Trophoblast cell (in vitro differentiated cells and primary cell): Measurements from ENCODE around the gene ERBB3.
A peak's percentile ranks its signal among the peaks of the same experiment; 100 is the strongest.

ENCODE experiments used
- DNase-seq, 2 donors: peaks; one replicate each; pipeline ENCODE4 v3.0.0-alpha.2; 2016
- H2AFZ ChIP-seq: 2 replicates; pipeline ENCODE4 v1.6.1; 2013; ENCODE audit warnings: low read length, moderate library complexity, mild to moderate bottlenecking; ENCODE audit not compliant: insufficient read depth, poor library complexity
- H2AK5ac ChIP-seq: 2 replicates; pipeline ENCODE4 v1.6.1; 2013; ENCODE audit warnings: mild to moderate bottlenecking, low read length
- H2BK120ac ChIP-seq: 2 replicates; pipeline ENCODE4 v1.6.1; 2013; ENCODE audit warnings: low read length, mild to moderate bottlenecking, moderate library complexity; ENCODE audit not compliant: insufficient read depth, poor library complexity
- H2BK12ac ChIP-seq: 2 replicates; pipeline ENCODE4 v1.6.1; 2013; ENCODE audit warnings: mild to moderate bottlenecking, low read length, moderate library complexity
- H2BK5ac ChIP-seq: 2 replicates; pipeline ENCODE4 v1.6.1; 2013; ENCODE audit warnings: low read length, low read depth, moderate library complexity, mild to moderate bottlenecking; ENCODE audit not compliant: poor library complexity
- H3K14ac ChIP-seq: 2 replicates; pipeline ENCODE4 v1.6.1; 2013; ENCODE audit warnings: mild to moderate bottlenecking, low read length
- H3K18ac ChIP-seq: 2 replicates; pipeline ENCODE4 v1.6.1; 2013; ENCODE audit warnings: mild to moderate bottlenecking, low read length
- H3K23ac ChIP-seq: 2 replicates; pipeline ENCODE4 v1.6.1; 2013; ENCODE audit warnings: low read length
- H3K27ac ChIP-seq: 2 replicates; pipeline ENCODE4 v1.5.1; 2013; ENCODE audit warnings: low read depth, mild to moderate bottlenecking, inconsistent platforms, low read length, moderate library complexity
- H3K27me3 ChIP-seq: 2 replicates; pipeline ENCODE4 v1.6.1; 2013; ENCODE audit warnings: inconsistent platforms, mild to moderate bottlenecking, low read length, moderate library complexity; ENCODE audit not compliant: insufficient read depth
- H3K36me3 ChIP-seq, 2 experiments: 1 replicate in 1 of 2; 2 replicates in 1 of 2; pipeline ENCODE4 v1.6.1; 2013; ENCODE audit warnings: low read length in 2 of 2, mild to moderate bottlenecking in 2 of 2, moderate library complexity in 1 of 2; ENCODE audit not compliant: insufficient read depth in 2 of 2, control insufficient read depth in 1 of 2
- H3K4ac ChIP-seq: 2 replicates; pipeline ENCODE4 v1.6.1; 2013; ENCODE audit warnings: low read depth, mild to moderate bottlenecking, low read length, moderate library complexity
- H3K4me1 ChIP-seq, 2 experiments: 1 replicate in 1 of 2; 2 replicates in 1 of 2; pipeline ENCODE4 v1.6.1; 2013; ENCODE audit warnings: low read length in 2 of 2, mild to moderate bottlenecking in 2 of 2, moderate library complexity in 1 of 2; ENCODE audit not compliant: insufficient read depth in 2 of 2, control insufficient read depth in 1 of 2
- H3K4me2 ChIP-seq: 2 replicates; pipeline ENCODE4 v1.6.1; 2013; ENCODE audit warnings: inconsistent platforms, mild to moderate bottlenecking, low read length, moderate library complexity
- H3K4me3 ChIP-seq: 2 replicates; pipeline ENCODE4 v1.5.1; 2013; ENCODE audit warnings: mild to moderate bottlenecking, low read depth, low read length, inconsistent platforms
- H3K79me1 ChIP-seq: one replicate; pipeline ENCODE4 v1.6.1; 2013; ENCODE audit warnings: low read length
- H3K79me2 ChIP-seq: 2 replicates; pipeline ENCODE4 v1.6.1; 2013; ENCODE audit warnings: low read length, mild to moderate bottlenecking; ENCODE audit not compliant: control insufficient read depth, insufficient read depth, poor library complexity
- H3K9ac ChIP-seq: 2 replicates; pipeline ENCODE4 v1.6.1; 2013; ENCODE audit warnings: mild to moderate bottlenecking, low read length
- H3K9me3 ChIP-seq: 2 replicates; pipeline ENCODE4 v1.6.1; 2013; ENCODE audit warnings: low read depth, mild to moderate bottlenecking, control low read depth, inconsistent platforms, low read length; ENCODE audit not compliant: insufficient read depth
- H4K12ac ChIP-seq: 2 replicates; pipeline ENCODE4 v1.6.1; 2013; ENCODE audit warnings: low read depth, mild to moderate bottlenecking, low read length, moderate library complexity
- H4K8ac ChIP-seq: 2 replicates; pipeline ENCODE4 v1.6.1; 2013; ENCODE audit warnings: low read depth, mild to moderate bottlenecking, low read length, moderate library complexity
- H4K91ac ChIP-seq: one replicate; pipeline ENCODE4 v1.6.1; 2013; ENCODE audit warnings: low read depth, mild to moderate bottlenecking, low read length, moderate library complexity
- WGBS: extraction: QIAGEN DNeasy Blood & Tissue Kit; methylation state at CpG from one replicate; pipeline ENCODE4 v1.1.7; 2013; ENCODE audit warnings: missing lambda C conversion rate; ENCODE audit not compliant: insufficient read length, insufficient coverage; ENCODE audit errors: extremely low coverage; 5-methylcytosine and 5-hydroxymethylcytosine counted together

Gene ERBB3

GRCh38 chr12:56038022-56038655 is 41.8 kb upstream of the ERBB3 start:
- Histone ChIP-seq H3K9me3 (peaks cover 2% of the 10 kb centered on the region), H3K18ac (no peak overlapping the region), H3K36me3 (peaks cover 7 to 10% of the 10 kb centered on the region in 2 experiments), H3K14ac (no peak overlapping the region), H2BK5ac (no peak overlapping the region), H2AK5ac (no peak overlapping the region), H4K12ac (no peak overlapping the region), H3K79me1 (peaks cover 5% of the 10 kb centered on the region), H2AFZ (no peak overlapping the region), H3K4me2 (no peak overlapping the region), H3K9ac (no peak overlapping the region), H3K4me3 (no peak overlapping the region), H3K79me2 (peaks cover 9% of the 10 kb centered on the region), H3K23ac (no peak overlapping the region), H2BK120ac (no peak overlapping the region), H3K4ac (no peak overlapping the region), H4K8ac (no peak overlapping the region), H2BK12ac (no peak overlapping the region), H3K27me3 (no peaks in the 10 kb centered on the region), H3K27ac (no peak overlapping the region), H3K4me1 (peaks cover 2 to 3% of the 10 kb centered on the region in 2 experiments), H4K91ac (no peak overlapping the region)
- no peak for DNase-seq
- WGBS, result no CpG with 5 or more reads among the region's 2 CpGs

- Histone ChIP-seq H3K4me3 (no peak overlapping the region), H3K4me1 (peaks cover 2 to 3% of the 10 kb centered on the region in 2 experiments), H3K9ac (no peak overlapping the region), H2AK5ac (no peak overlapping the region), H2BK12ac (no peak overlapping the region), H3K27me3 (no peaks in the 10 kb centered on the region), H4K91ac (no peak overlapping the region), H2AFZ (no peak overlapping the region), H4K12ac (no peak overlapping the region), H4K8ac (no peak overlapping the region), H3K4ac (no peak overlapping the region), H3K79me1 (peaks cover 5% of the 10 kb centered on the region), H3K14ac (no peak overlapping the region), H3K27ac (no peak overlapping the region), H3K36me3 (peaks cover 11 to 22% of the 10 kb centered on the region in 2 experiments), H2BK120ac (no peak overlapping the region), H3K4me2 (no peak overlapping the region), H2BK5ac (no peak overlapping the region), H3K9me3 (no peaks in the 10 kb centered on the region), H3K18ac (no peak overlapping the region), H3K23ac (no peak overlapping the region), H3K79me2 (peaks cover 9% of the 10 kb centered on the region)
- WGBS, result no CpG with 5 or more reads among the region's 1 CpG
- DNase-seq, result no peak
Measured at GRCh38 chr12:56040151-56040550, 39.8 kb upstream of the ERBB3 start.

- Histone ChIP-seq H3K79me1 (peaks cover 5% of the 10 kb centered on the region), H2AK5ac (no peak overlapping the region), H2BK12ac (no peak overlapping the region), H3K4me1 (peaks cover 2 to 3% of the 10 kb centered on the region in 2 experiments), H3K36me3 (peaks cover 11 to 26% of the 10 kb centered on the region in 2 experiments), H3K4me3 (no peak overlapping the region), H2AFZ (no peak overlapping the region), H3K9ac (no peak overlapping the region), H3K79me2 (peaks cover 9% of the 10 kb centered on the region), H4K8ac (no peak overlapping the region), H2BK5ac (peak overlapping the region; percentile 30), H3K27me3 (no peaks in the 10 kb centered on the region), H4K91ac (no peak overlapping the region), H3K9me3 (no peaks in the 10 kb centered on the region), H4K12ac (no peak overlapping the region), H2BK120ac (no peak overlapping the region), H3K23ac (no peak overlapping the region), H3K18ac (no peak overlapping the region), H3K14ac (no peak overlapping the region), H3K4ac (no peak overlapping the region), H3K4me2 (peak overlapping the region; percentile 62), H3K27ac (peak overlapping the region; percentile 72)
- no CpG with 5 or more reads among the region's 14 CpGs for WGBS
- DNase-seq, result no peak
Measured at GRCh38 chr12:56040963-56041551, 38.9 kb upstream of the ERBB3 start.

- Histone ChIP-seq H3K79me1 (peaks cover 5% of the 10 kb centered on the region), H3K9me3 (no peaks in the 10 kb centered on the region)
- WGBS, result no CpG with 5 or more reads among the region's 50 CpGs
Measured at GRCh38 chr12:56041552-56042429, 38.2 kb upstream of the ERBB3 start, which contains the start of gene RPS26. RPS26 (plus strand) TSS chr12:56041918; CDS start chr12:56042167, 249 bp downstream.

More at GRCh38 chr12:56041552-56042429, 38.2 kb upstream of the ERBB3 start, which contains the start of gene RPS26:
- Histone ChIP-seq H2BK5ac (peak within 1 kb of the TSS; percentile 91), H2AK5ac (no peak within 1 kb of the TSS), H3K27me3 (no peaks in the 10 kb centered on the region), H4K8ac (peak within 1 kb of the TSS; percentile 52), H3K4me1 (peaks cover 2 to 3% of the 10 kb centered on the region in 2 experiments), H2BK12ac (no peak within 1 kb of the TSS), H3K36me3 (peaks cover 8 to 28% of the 10 kb centered on the region in 2 experiments), H3K9ac (peak within 1 kb of the TSS; percentile 84), H3K27ac (peak within 1 kb of the TSS; percentile 88), H3K18ac (peak within 1 kb of the TSS; percentile 67), H3K4me3 (peak within 1 kb of the TSS; percentile 83), H4K12ac (peak within 1 kb of the TSS; percentile 54), H2BK120ac (peak within 1 kb of the TSS; percentile 85), H3K79me2 (peaks cover 9% of the 10 kb centered on the region), H2AFZ (peak within 1 kb of the TSS; percentile 33), H3K23ac (no peak within 1 kb of the TSS), H3K4ac (peak within 1 kb of the TSS; percentile 35), H3K4me2 (peak within 1 kb of the TSS; percentile 95), H3K14ac (peak within 1 kb of the TSS; percentile 74), H4K91ac (peak within 1 kb of the TSS; percentile 49)
- DNase-seq, result peak; percentile 96 to 99
